Cerebellar cortex (tissue), 1 donor: Measurements from ENCODE around the gene COL6A2.
A peak's percentile ranks its signal among the peaks of the same experiment; 100 is the strongest.
"Not testable (repeated sequence)": the region's sequence is repeated elsewhere in the genome, so short reads cannot be mapped to it uniquely, and the experiment has no call there.

ENCODE experiments used
- DNase-seq: peaks from one replicate; pipeline ENCODE4 v3.0.0-alpha.2; 2015; ENCODE audit warnings: low spot score

Gene COL6A2

DNA sequence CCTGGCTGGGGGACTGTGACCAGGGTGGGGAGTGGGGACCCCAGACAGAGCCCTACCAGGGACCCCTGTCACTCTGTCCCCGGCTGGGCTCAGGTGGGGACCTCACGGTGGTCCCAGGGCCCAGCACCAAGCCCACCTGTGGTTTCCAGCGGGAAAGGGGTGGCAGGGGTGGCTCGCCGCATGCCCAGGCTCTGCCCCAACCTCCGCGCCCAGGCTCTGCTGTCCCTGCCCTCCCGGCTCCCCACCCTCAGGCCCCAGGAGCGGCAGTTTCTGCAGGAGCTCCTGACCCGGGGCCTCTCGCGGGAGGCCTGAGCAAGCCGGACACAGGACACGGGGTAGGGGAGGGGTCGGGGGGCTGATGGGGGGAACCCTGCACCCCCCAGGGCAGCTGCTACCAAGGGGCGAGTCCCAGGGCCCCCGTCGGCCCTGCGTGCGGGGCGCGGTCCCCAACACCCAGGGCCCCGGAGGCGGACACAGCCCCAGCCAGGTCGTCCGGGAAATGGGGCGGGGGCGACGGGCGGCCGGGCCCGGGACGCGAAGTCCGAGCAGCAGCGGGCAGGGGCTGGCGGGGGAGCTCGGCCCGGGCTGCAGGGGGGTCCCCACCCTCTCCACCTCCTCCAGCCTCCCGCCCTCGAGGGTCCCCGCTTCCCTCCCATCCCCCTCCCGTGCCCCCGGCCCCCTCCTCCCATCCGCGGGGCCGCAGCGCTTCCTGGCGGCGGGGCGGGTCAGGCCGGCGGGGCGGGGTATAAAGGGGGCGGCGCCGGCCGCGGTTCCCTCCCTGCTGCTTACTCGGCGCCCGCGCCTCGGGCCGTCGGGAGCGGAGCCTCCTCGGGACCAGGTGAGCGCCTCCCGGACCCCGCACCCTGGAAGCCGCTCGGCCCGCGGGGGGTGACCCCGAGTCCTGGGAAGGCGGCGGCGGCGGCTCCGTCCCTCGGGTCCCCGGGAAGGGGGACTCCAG lies at the start of gene COL6A2:
COL6A2 (plus strand) TSS at position 777 of the 958 bp plus-strand sequence.
- peak; percentile 5 for DNase-seq

GRCh38 chr21:46048926-46049889 lies 48.7 kb upstream of the COL6A2 start:
- DNase-seq, result no peak

- no peak for DNase-seq
These were observed 47.8 kb upstream of the COL6A2 start for GRCh38 chr21:46049890-46050667.

GRCh38 chr21:46050668-46051378 lies 47.1 kb upstream of the COL6A2 start:
- DNase-seq, result no peak

DNA sequence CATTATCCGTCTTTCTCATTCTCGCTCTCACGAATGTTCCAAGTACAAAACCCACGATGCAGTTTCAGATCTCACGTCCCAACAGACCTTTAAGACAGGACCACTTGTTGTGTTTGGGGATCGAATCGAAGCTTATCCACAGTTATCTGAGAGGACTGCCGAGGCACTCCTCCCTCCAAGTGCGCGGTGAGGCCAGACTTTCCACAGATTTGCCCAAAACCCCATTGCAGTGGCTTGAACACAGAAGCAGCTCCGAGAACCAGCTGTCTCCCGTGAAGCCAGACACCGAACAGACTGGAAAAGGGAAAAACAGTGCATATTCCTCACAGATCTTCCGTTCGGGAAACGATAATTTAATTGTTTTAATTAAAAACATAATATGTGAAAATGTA lies 46.5 kb upstream of the COL6A2 start:
- no peak for DNase-seq

DNA sequence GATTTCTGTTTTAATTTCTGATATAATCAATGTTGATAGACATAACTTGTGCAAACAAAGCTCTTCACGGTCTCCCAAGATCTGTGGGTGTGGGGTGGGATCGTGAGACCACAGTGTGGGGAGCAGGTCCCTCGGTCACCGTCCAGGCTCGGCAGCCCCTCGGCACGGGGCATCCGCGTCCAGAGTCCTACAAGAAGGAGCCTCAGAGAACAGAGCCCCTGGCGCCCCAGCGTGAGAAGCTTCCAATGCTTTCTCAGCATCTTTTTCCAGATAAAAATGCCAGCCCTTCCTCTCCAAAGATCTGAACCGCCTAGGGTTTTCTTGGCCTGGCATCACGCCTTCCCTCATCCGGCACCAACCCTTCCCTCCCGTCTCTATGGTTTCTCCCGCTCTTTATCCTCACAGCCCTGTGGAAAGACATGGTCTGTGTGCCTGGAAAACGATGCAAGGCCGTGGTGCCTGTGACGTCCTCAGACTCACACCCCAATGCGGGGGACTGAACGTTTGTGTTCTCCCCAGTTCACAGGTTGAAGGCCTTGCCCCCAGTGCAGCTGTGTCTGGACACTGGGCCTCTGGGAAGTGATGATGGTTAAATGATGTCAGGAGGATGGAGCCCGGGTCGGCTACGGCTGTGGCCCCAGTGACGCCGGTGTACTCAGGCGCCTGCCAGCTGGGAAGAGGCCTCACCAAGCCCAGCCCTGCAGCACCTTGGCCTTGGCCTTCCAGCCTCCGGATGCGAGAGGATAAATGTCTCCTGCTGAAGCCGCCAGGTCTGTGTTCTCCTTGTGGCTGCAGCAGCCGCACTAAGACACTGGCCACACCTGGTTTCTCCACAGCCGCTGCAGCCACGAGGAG lies 45.9 kb upstream of the COL6A2 start:
- DNase-seq, result no peak

GRCh38 chr21:46052703-46053651 lies 44.9 kb upstream of the COL6A2 start:
- DNase-seq, result no peak

GRCh38 chr21:46054031-46054430 lies 43.9 kb upstream of the COL6A2 start:
- DNase-seq, result no peak

DNA sequence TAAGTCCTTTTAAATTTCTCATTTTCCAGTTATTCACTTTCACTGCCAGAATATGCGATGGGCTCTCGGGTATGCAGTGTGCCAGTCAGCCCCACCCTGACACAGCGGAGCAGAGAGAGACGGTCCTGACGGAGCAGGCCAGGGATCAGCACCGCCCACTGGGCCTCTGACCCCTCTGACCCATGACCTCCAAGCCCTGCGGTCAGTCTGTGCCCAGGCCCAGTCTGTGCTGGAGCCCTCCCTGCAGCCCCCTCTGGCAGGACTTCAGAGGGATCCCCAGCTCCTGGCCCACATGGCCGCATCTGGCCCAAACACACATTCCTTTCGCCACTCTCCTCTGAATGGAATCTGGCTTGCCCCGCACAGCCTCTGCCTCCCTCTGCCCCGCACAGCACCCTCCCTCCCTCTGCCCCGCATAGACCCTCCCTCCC lies 43.4 kb upstream of the COL6A2 start:
- DNase-seq, result no peak

DNA sequence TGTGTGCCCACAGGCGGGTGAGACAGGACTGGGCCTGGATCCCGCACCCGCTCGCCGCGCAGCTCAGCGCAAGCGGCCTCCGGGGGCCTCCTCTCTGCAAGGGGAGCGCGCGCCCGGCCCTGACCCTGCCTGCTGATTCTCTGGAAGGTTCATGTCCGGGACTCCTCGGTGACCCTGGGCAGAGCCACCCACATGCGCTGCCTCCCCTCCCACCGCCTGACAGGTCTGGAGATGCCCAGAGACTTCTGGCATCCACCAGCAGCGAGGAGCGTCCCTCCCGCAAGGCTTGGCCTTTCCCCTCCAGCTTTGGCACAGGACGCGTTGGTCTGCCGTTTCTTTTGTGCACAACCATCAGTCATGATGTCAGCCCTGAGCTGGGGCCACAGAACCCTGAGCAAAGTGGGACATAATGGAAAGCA lies 42.0 kb upstream of the COL6A2 start:
- no peak for DNase-seq

GRCh38 chr21:46056450-46056903 lies 41.4 kb upstream of the COL6A2 start:
- DNase-seq, result no peak

DNA sequence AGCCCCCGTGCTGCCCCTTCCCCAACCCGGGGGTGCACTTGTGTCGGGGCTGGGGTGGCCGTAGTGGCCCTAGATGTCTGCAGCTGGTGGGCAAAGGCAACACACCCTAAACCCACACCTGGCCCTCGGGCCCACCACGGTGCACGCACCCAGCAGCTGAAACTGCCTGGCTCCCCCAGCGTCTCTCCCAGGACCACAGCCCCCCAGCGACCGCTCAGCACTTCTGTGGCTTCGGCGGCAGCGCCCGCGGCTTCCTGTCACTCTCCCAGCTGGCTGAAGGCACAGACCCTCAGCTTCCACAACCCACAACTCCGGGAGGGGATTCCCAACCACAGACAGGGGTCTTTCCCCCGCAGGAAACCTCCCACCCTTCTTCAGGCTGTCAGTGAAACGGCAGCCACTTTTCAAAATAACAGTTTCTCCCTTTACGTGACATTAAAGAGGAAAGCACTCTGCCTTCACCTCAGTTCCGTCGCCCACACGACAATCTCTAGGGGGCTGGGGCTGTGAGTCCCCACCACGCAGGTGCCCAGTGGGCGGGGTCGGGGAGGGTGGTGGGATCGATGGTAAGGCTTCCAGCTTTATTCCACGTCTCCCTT lies 40.7 kb upstream of the COL6A2 start:
- DNase-seq, result no peak

DNA sequence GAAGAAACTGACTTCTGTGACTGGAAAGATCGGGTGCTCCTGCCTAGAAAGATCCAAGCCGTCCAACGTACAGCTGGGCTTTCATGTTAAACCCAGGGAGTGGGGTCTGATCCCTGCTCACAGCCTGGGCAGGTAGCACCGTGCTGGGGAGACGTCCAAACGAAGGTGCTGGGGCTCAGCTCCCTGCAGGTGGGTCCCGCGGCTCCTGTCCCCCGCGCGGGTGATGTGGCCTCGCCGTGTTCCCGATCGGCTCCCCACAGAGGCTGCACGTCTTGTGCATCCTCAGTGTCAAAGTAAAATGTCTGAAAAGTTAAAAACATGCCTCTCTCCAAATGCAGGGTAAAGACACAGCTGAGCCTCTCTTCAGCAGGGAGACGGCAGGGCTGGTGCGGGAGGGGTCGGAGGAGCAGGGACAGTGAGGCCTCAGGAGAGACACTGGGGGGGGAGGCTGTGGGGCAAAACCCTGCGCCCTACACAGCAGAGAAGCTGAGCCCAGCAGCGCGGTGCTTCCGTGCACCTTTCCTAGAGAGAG lies 40.1 kb upstream of the COL6A2 start:
- no peak for DNase-seq

GRCh38 chr21:46058431-46059145 lies 39.3 kb upstream of the COL6A2 start:
- DNase-seq, result no peak

- no peak for DNase-seq
These were observed 38.7 kb upstream of the COL6A2 start for GRCh38 chr21:46059195-46059594.

DNA sequence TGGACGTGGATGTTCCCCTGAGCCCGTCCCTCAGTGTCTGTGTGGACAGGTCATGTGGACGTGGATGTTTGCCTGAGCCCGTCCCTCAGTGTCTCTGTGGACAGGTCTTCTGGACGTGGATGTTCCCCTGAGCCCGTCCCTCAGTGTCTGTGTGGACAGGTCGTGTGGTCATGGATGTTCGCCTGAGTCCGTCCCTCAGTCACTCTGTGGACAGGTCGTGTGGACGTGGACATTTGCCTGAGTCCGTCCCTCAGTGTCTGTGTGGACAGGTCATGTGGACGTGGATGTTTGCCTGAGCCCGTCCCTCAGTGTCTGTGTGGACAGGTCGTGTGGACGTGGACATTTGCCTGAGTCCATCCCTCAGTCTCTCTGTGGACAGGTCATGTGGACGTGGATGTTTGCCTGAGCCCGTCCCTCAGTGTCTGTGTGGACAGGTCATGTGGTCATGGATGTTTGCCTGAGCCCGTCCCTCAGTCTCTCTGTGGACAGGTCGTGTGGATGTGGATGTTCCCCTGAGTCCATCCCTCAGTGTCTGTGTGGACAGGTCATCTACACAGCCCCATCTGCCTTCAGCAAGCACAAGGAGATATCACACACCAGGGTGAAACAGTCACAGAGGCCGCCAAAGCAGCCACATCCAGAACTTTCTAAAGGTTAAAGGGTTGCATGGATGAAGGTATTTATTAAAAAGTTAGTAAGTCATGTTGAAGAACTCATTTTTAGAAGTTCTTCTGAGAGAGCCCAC lies 38.0 kb upstream of the COL6A2 start:
- DNase-seq, result not testable (repeated sequence)

DNA sequence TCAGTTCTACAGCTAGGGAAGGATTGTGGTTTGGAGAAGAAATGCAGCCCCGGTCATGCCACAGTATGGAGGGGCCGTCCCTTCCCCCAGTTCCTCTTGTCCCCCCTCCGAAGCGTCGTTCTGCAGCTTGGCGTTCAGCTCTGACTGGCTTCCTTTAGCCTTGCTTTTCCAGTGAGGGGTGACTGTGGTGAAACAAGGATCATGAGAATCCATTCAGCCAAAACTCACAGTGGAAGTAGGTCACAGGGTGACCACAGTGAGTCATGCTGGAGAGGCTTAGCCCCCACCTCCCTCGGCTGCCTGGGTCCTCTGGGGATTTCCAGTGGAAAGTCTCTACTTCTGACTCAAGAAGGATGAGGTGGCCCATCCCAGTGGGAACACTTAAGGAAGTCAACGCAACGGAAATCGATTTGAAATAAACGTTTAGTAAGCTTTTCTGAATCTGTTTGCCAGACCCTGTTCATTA lies 37.3 kb upstream of the COL6A2 start:
- DNase-seq, result no peak
